Keratinocyte (primary cell): ENCODE data around the gene DSEL. TPM values are rescaled to one million over a fixed set of nuclear protein-coding genes. Genes with fewer than 3 reads are reported as not detected.

Experiments
- DNase-seq: peaks from one replicate; pipeline ENCODE4 v3.0.0-alpha.2; 2011; ENCODE audit warnings: low read depth, missing footprints, low spot score
- FAIRE-seq: peaks from 2 replicates; lab custom pipeline; 2011; peaks lifted over from hg19 to GRCh38; lab: Jason Lieb, UNC
- H2AFZ ChIP-seq: 2 replicates; pipeline ENCODE4 v1.6.0; 2012; ENCODE audit warnings: low read length, control low read depth, inconsistent platforms; ENCODE audit not compliant: control insufficient read depth
- H3K27ac ChIP-seq: 2 replicates; pipeline ENCODE4 v1.5.1; 2011; ENCODE audit warnings: low read length; ENCODE audit not compliant: control insufficient read depth, insufficient read depth
- H3K27me3 ChIP-seq: 3 replicates; pipeline ENCODE4 v1.6.0; 2011; ENCODE audit warnings: low read length; ENCODE audit not compliant: control insufficient read depth, insufficient read depth; ENCODE audit errors: extremely low read depth
- H3K36me3 ChIP-seq, 2 experiments: 2 replicates in 1 of 2; 3 replicates in 1 of 2; pipeline ENCODE4 v1.5.1; 2011; ENCODE audit warnings: low read length in 2 of 2, mild to moderate bottlenecking in 1 of 2; ENCODE audit not compliant: control insufficient read depth in 2 of 2, insufficient read depth in 2 of 2; ENCODE audit errors: extremely low read depth in 1 of 2
- H3K4me1 ChIP-seq: 3 replicates; pipeline ENCODE4 v1.5.1; 2011; ENCODE audit warnings: low read length; ENCODE audit not compliant: control insufficient read depth, insufficient read depth; ENCODE audit errors: extremely low read depth
- H3K4me2 ChIP-seq: 3 replicates; pipeline ENCODE4 v1.6.0; 2011; ENCODE audit warnings: low read depth, low read length; ENCODE audit not compliant: control insufficient read depth, insufficient read depth; ENCODE audit errors: extremely low read depth
- H3K4me3 ChIP-seq, 3 experiments: fragments of 200-600 bp in 1 of 3; sonication (generic) in 1 of 3; 2 replicates in 2 of 3; 3 replicates in 1 of 3; pipeline ENCODE4 v1.5.1; 2011 to 2016; ENCODE audit warnings: low read length in 3 of 3, mild to moderate bottlenecking in 3 of 3, control low read depth in 2 of 3, inconsistent platforms in 1 of 3, low read depth in 1 of 3, mixed read lengths in 1 of 3, mixed run types in 1 of 3, moderate library complexity in 1 of 3; ENCODE audit not compliant: control insufficient read depth in 2 of 3, insufficient read depth in 2 of 3; ENCODE audit errors: extremely low read depth in 1 of 3
- H3K79me2 ChIP-seq: 2 replicates; pipeline ENCODE4 v1.6.0; 2012; ENCODE audit warnings: low read length; ENCODE audit not compliant: control insufficient read depth, insufficient read depth
- H3K9ac ChIP-seq: 3 replicates; pipeline ENCODE4 v1.6.0; 2011; ENCODE audit warnings: low read length; ENCODE audit not compliant: control insufficient read depth, insufficient read depth; ENCODE audit errors: extremely low read depth
- H3K9me1 ChIP-seq: 3 replicates; pipeline ENCODE4 v1.6.0; 2011; ENCODE audit warnings: low read length; ENCODE audit not compliant: control insufficient read depth, insufficient read depth; ENCODE audit errors: extremely low read depth
- H3K9me3 ChIP-seq: 2 replicates; pipeline ENCODE4 v1.5.1; 2012; ENCODE audit warnings: low read depth, low read length; ENCODE audit not compliant: control insufficient read depth
- H4K20me1 ChIP-seq: 3 replicates; pipeline ENCODE4 v1.6.0; 2011; ENCODE audit warnings: low read length; ENCODE audit not compliant: control insufficient read depth, insufficient read depth; ENCODE audit errors: extremely low read depth
- CTCF ChIP-seq, 3 experiments: IDR thresholded peaks in 1 of 3; conservative IDR thresholded peaks in 1 of 3; optimal IDR thresholded peaks in 1 of 3; 2 replicates in 2 of 3; 3 replicates in 1 of 3; pipeline versions ENCODE3 to v1.5.1; 2011; ENCODE audit warnings: low read length in 3 of 3, mild to moderate bottlenecking in 3 of 3, moderate library complexity in 2 of 3, control low read depth in 1 of 3, inconsistent platforms in 1 of 3; ENCODE audit not compliant: insufficient read depth in 2 of 3; ENCODE audit errors: extremely low read depth in 1 of 3
- EZH2 ChIP-seq: IDR thresholded peaks from one replicate; pipeline ENCODE4 v1.6.1; 2012; ENCODE audit warnings: inconsistent platforms, mild to moderate bottlenecking, low read length, moderate library complexity
- dilution Hi-C: fragments of 300-500 bp; cut with MboI; formaldehyde crosslinking; loops from one replicate; pipeline ENCODE4 v1.7.0; 2020; ENCODE audit warnings: low sequenced_read_pairs; ENCODE audit not compliant: extremely low pct_ligation_motif_present
- polyA plus RNA-seq, 5 experiments: library from polyadenylated mRNA; depleted of rRNA in 3 of 5; stranded (reverse) in 3 of 5; stranded (forward) in 1 of 5; unstranded in 1 of 5; fragments of >200 nt; gene quantifications; 1 replicate in 1 of 5; 2 replicates in 3 of 5; 3 replicates in 1 of 5; pipeline versions ENCODE4 v1.2.1 to v1.2.3, GENCODE V29; 2011 to 2012; ENCODE audit warnings: missing spikeins in 2 of 5, low read depth in 1 of 5, low replicate concordance in 1 of 5

Gene DSEL
- polyA plus RNA-seq, 1 donor (not counting 4 experiments of a cell fraction or from before 2014, with no cell fraction given), result 3.4 TPM

- TF ChIP-seq EZH2 (no peak), CTCF (optimal IDR thresholded peaks at IDR 0.05 in 1 of 3, IDR thresholded peaks at IDR 0.05 in 1 of 3, conservative IDR thresholded peaks at IDR 0.05 in 1 of 3; ENCODE audit: extremely low read depth in 1 of 3, insufficient read depth in 2 of 3, low read length in 3 of 3) (no peak)
- no peak for FAIRE-seq
These were observed 40.8 kb downstream of the DSEL start for GRCh38 chr18:67475673-67476072.

GRCh38 chr18:67468038-67468437 lies 48.5 kb downstream of the DSEL start:
- Histone ChIP-seq H3K27ac (no peak overlapping the region), H3K9me1 (no peaks in the 10 kb centered on the region), H3K36me3 (no peaks in the 10 kb centered on the region), H2AFZ (no peak overlapping the region), H3K4me1 (no peaks in the 10 kb centered on the region), H4K20me1 (no peaks in the 10 kb centered on the region), H3K4me3 (no peak overlapping the region), H3K27me3 (no peaks in the 10 kb centered on the region), H3K9ac (no peak overlapping the region), H3K79me2 (no peaks in the 10 kb centered on the region), H3K4me2 (no peak overlapping the region), H3K9me3 (no peaks in the 10 kb centered on the region)
- no peak for DNase-seq
- TF ChIP-seq EZH2 (no peak), CTCF (optimal IDR thresholded peaks at IDR 0.05 in 1 of 3, IDR thresholded peaks at IDR 0.05 in 1 of 3, conservative IDR thresholded peaks at IDR 0.05 in 1 of 3; ENCODE audit: extremely low read depth in 1 of 3, insufficient read depth in 2 of 3, low read length in 3 of 3) (no peak)
- no peak for FAIRE-seq
- dilution Hi-C loops, result no loop called here

More at GRCh38 chr18:67475673-67476072, 40.8 kb downstream of the DSEL start:
- H3K36me3 ChIP-seq, result no peaks in the 10 kb centered on the region
- H3K27me3 ChIP-seq, result no peaks in the 10 kb centered on the region
- H3K4me2 ChIP-seq, result no peak overlapping the region
- no peak overlapping the region for H3K27ac ChIP-seq
- H3K9me3 ChIP-seq, result no peaks in the 10 kb centered on the region
- H3K9me1 ChIP-seq, result no peaks in the 10 kb centered on the region
- H4K20me1 ChIP-seq, result no peaks in the 10 kb centered on the region
- H3K9ac ChIP-seq, result no peak overlapping the region
- no peak overlapping the region for H3K4me3 ChIP-seq
- H3K4me1 ChIP-seq, result no peaks in the 10 kb centered on the region
- no peaks in the 10 kb centered on the region for H3K79me2 ChIP-seq
- no peak overlapping the region for H2AFZ ChIP-seq
- DNase-seq, result no peak
- dilution Hi-C loops, result no loop called here
